SH-SY5Y (cell line): ENCODE data around the gene KCNN3.

ENCODE experiments used
- GATA2 ChIP-seq: IDR thresholded peaks from 2 replicates; pipeline ENCODE4 v1.6.1; 2011; ENCODE audit warnings: mild to moderate bottlenecking, low read depth, low read length
- GATA3 ChIP-seq: IDR thresholded peaks from 2 replicates; pipeline ENCODE4 v1.6.1; 2011; ENCODE audit warnings: low read depth, mild to moderate bottlenecking, low read length, moderate library complexity

The KCNN3 gene

GRCh38 chr1:154741327-154741726 lies 128.8 kb downstream of the KCNN3 start:
- TF ChIP-seq GATA2 (no peak), GATA3 (no peak)

GRCh38 chr1:154739654-154740053 lies 130.4 kb downstream of the KCNN3 start:
- TF ChIP-seq GATA3, result no peak
- TF ChIP-seq GATA2, result no peak

GRCh38 chr1:154736841-154737240 lies 133.2 kb downstream of the KCNN3 start:
- TF ChIP-seq GATA3 (no peak), GATA2 (no peak)

GRCh38 chr1:154735804-154736168 lies 134.3 kb downstream of the KCNN3 start:
- no peak for TF ChIP-seq GATA2
- no peak for TF ChIP-seq GATA3

- no peak for TF ChIP-seq GATA2
- no peak for TF ChIP-seq GATA3
Observed at GRCh38 chr1:154735061-154735803, 134.8 kb downstream of the KCNN3 start.

- TF ChIP-seq GATA3, result no peak
- no peak for TF ChIP-seq GATA2
Observed at GRCh38 chr1:154733621-154734020, 136.5 kb downstream of the KCNN3 start.

GRCh38 chr1:154730986-154731489 lies 139.0 kb downstream of the KCNN3 start:
- no peak for TF ChIP-seq GATA3
- TF ChIP-seq GATA2, result no peak

- TF ChIP-seq GATA2, result no peak
- TF ChIP-seq GATA3, result no peak
Observed at GRCh38 chr1:154730259-154730658, 139.8 kb downstream of the KCNN3 start.

GRCh38 chr1:154729577-154729976 lies 140.5 kb downstream of the KCNN3 start:
- TF ChIP-seq GATA3 (no peak), GATA2 (no peak)

GRCh38 chr1:154729031-154729442 lies 141.0 kb downstream of the KCNN3 start:
- TF ChIP-seq GATA2 (no peak), GATA3 (no peak)

GRCh38 chr1:154726896-154727753 lies 143.0 kb downstream of the KCNN3 start:
- TF ChIP-seq GATA2, result no peak
- TF ChIP-seq GATA3, result no peak

GRCh38 chr1:154726443-154726842 lies 143.6 kb downstream of the KCNN3 start:
- TF ChIP-seq GATA2, result no peak
- TF ChIP-seq GATA3, result no peak

GRCh38 chr1:154725865-154726264 lies 144.2 kb downstream of the KCNN3 start:
- TF ChIP-seq GATA2 (no peak), GATA3 (no peak)
